Measurements from ENCODE around the gene KRT14. TPM values are rescaled to one million over a fixed set of nuclear protein-coding genes. Genes with fewer than 3 reads are reported as not detected.
"Not testable (repeated sequence)": the region's sequence is repeated elsewhere in the genome, so short reads cannot be mapped to it uniquely, and the experiment has no call there.

The KRT14 gene
- total RNA-seq, 1 donor from 2014 or later: not detected

DNA sequence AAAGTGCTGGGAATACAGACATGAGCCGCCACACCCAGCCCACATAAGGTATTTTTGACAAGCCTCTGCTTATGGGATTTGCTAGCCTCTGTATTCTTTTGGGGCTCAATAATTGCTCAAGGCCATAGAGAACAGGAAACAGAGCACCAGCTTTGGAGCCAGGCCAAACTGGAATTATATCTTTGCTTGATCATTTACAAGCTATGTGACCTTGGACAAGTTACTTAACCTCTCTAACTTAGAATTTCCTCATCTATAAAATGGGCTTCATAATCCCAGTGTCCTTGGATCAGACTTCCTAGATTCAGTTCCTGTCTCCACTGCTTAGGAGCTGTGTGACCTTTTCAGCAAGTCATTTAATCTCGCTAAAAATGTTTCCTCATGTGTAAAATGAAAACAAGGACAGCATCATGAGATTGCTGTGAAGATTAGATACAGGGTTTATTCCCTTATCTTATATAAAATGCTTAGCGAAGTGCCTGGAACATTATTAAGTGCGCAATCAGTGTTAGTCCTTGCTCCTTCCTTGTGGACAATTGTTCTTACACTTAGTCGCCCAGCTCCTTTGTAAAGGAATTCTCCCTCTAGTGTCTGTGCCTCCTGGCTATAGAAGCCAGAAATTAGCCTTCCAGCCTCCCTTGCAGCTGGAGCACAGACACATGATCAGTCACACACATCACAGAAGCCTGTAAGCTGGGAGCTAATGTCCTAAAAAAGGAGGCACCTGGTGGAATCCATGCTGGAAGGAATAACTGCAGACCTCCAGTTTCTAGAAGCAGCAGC is 31.4 kb downstream of the KRT14 start:
- ATAC-seq (no peak), DNase-seq (no peak)
- intact Hi-C loops (cut with micrococcal nuclease): no loop called here

DNA sequence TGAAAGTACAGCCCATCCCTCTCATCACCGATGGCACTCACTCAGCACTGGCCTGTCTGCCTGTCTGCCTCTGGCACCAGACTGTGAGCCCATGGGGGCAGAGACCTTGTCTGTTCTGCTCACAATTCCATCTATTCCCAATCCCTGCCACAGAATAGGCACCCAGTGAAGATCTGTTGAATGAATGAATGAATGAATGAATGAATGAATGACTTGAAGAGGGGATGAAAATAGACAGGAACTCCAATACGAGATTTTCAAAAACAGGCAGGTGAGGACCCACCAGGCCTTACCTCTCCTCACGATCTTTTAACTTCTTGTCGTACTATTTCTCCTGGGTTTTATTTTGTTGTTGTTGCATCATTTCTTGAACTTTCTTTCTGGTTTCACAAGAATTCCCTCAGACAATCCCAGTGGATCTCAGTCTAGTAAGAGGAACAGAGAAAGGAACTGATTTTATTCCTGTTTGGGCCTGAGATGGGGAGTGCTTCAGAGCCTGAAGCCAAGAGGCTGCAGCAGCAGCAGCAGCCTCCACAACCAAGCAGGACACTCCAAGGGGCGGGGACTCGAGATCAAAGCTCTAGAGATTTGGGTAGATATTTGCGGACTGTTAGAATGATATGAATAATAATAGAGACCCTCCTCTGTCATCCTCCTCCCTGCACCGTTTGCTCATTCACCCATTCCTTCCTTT is 32.6 kb downstream of the KRT14 start:
- intact Hi-C loops (cut with micrococcal nuclease): no loop called here
- no peak for DNase-seq
- ATAC-seq: no peak

- DNase-seq (no peak), ATAC-seq (no peak)
- intact Hi-C loops (cut with micrococcal nuclease): no loop called here
Observed at GRCh38 chr17:41553176-41553575, 33.5 kb downstream of the KRT14 start.

DNA sequence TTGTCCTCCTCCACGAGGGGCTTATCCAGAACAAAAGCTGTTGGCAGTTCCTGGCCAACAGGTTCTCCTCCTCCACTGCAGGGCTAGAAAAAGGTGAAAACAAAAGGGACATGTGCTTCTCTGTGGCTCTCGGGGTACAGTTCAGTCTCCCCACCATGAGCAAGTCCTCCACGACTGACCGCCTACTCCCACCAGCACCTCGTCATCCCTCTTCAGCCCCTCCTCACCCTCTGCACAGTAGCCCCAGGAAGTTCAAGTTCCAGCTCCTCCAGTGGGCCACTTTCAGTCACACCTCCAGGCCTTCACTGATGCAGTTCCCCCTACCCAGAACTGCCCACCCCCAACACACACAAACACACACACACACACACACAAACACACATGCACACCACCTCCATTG is 34.2 kb downstream of the KRT14 start:
- DNase-seq (no peak), ATAC-seq (no peak)
- intact Hi-C loops (cut with micrococcal nuclease): no loop called here

DNA sequence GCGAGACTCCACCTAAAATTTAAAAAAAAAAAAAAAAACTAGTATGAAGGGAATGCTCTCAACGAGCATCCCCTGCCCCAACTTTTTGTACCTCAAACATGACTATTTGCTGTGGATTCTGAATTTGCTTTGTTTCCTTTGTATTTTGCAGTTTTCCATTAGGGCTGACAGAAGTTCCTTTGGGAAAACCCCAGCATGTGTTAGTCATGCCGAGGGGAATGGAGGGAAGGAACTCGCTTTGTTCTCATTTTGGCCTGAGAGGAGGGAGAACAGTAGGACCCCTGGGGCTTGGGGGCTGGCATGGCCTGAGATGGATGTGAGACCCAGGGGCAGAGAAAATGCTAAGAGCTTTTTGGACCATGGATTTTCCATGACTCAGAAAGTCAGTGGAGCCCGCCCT is 35.3 kb downstream of the KRT14 start:
- intact Hi-C loops (cut with micrococcal nuclease): no loop called here
- DNase-seq (no peak), ATAC-seq (no peak)

DNA sequence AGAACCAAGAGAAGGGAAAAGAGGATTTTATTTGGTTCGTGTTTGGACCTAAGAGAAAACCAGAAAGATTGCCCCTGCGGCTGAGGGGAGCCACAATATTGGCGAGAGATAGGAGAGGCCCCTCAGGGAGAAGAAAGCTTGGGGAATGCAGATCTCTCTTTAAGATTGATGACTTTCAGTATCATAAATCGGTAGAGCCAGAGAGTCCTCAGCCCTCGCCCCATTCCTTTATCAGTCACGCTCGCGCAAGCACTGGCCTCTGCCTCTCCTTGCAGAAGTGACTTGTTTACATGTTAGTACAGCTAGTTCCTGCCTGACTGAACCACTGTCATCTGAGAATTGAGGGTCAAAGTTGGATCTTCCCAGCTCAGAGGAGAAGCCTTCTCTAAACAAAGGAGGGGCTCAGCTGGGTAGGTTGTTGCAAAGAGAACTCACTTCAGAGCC is 37.1 kb downstream of the KRT14 start:
- ATAC-seq (no peak), DNase-seq (no peak)
- intact Hi-C loops (cut with micrococcal nuclease): loop anchor here (10.0 kb wide), 1 partner anchor 95 kb away; no protein-coding TSS in a partner anchor

DNA sequence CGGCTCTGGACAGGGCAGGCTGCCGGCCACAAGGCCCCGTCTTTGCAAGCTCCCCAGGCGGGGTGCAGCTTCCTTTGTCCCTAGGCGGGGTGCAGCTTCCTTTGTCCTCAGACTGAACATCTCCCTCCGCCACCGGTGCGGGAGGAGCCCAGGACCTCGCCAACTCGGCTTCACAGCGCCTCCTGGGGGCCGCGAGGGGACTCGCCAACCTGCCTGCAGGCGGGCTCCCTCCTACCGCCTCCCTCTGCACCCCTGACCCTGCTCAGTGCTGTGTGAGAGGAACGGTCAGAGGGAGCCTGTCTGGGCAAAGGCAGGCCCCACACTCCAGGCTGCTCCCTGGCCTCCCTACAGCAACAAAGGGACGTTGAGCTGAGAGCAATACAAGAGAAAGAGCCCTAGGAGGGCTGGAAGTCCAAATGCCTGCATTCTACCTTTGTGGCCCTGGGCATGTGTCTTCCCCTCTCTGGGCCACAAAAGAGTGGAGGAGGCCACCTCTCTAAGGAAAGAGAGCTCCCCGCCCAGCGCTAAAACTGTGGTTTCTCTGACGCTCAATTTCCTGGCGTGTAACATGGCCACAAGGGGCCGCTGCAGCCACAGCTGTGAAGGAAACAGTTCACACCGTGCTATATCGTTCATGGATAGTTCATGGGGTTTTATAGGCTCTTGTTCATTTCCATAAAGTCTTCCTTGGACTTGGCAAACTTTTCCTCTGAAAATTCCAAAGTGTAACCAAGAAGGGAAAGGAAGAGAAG is 37.7 kb downstream of the KRT14 start:
- peak; percentile 89 for DNase-seq
- ATAC-seq: peak; percentile 93
- intact Hi-C loops (cut with micrococcal nuclease): loop anchor here (10.0 kb wide), 1 partner anchor 96 kb away; no protein-coding TSS in a partner anchor

- DNase-seq: peak; percentile 51
- ATAC-seq: peak; percentile 38
- intact Hi-C loops (cut with micrococcal nuclease): loop anchor here (10.0 kb wide), 1 partner anchor 97 kb away; no protein-coding TSS in a partner anchor
Observed at GRCh38 chr17:41547921-41548843, 38.5 kb downstream of the KRT14 start.

GRCh38 chr17:41547378-41547841 is 39.3 kb downstream of the KRT14 start:
- ATAC-seq (no peak), DNase-seq (no peak)
- intact Hi-C loops (cut with micrococcal nuclease): loop anchor here (10.0 kb wide), 1 partner anchor 97 kb away; no protein-coding TSS in a partner anchor

DNA sequence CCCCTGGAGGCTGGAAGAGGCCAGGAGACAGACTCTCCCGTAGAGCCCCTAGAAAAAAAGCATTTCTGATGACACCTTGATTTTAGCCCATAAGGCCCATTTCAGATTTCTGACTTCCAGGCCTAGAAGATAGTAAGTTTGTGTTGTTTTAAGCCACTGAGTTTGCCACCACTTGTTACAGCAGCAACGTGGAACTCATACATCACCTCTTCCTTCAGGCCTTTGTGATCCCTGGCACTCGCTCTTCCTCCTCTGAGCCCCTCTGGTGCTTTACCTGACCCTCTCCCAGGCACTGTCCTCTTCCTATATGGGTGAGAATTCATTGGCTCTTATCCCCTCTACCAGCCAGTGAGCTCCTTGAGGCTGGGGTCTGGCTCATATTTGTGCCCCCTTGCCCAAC is 39.9 kb downstream of the KRT14 start:
- DNase-seq: no peak
- no peak for ATAC-seq
- intact Hi-C loops (cut with micrococcal nuclease): loop anchor here (10.0 kb wide), 1 partner anchor 98 kb away; no protein-coding TSS in a partner anchor

- intact Hi-C loops (cut with micrococcal nuclease): loop anchor here (10.0 kb wide), 1 partner anchor 99 kb away; no protein-coding TSS in a partner anchor
- ATAC-seq: no peak
- no peak for DNase-seq
Observed at GRCh38 chr17:41545829-41546410, 40.8 kb downstream of the KRT14 start.

GRCh38 chr17:41544935-41545334 is 41.8 kb downstream of the KRT14 start:
- DNase-seq (no peak), ATAC-seq (no peak)
- intact Hi-C loops (cut with micrococcal nuclease): loop anchor here (10.0 kb wide), 1 partner anchor 100 kb away; no protein-coding TSS in a partner anchor

DNA sequence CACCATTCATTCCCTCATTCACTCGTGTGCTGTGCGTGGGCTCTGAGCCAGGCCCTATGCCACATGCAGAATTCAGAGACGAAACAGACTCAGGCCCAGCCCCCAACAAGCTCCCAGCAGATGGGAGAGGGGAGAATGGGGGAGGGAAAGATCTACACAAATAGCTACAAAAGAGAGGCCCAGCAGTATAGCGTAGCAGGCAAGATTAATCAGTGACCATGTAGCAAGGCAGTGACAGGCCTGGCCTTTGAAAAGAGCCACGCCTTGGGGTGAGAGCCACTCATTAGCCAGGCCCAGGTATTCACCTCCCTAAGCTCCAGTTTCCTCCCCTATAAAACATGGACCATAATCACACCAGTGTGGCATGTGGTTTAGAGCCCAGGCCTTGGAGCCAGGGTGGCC is 42.2 kb downstream of the KRT14 start:
- DNase-seq (no peak), ATAC-seq (no peak)
- intact Hi-C loops (cut with micrococcal nuclease): loop anchor here (10.0 kb wide), 1 partner anchor 100 kb away; no protein-coding TSS in a partner anchor

GRCh38 chr17:41542786-41543185 is 43.9 kb downstream of the KRT14 start:
- intact Hi-C loops (cut with micrococcal nuclease): loop anchor here (10.0 kb wide), 1 partner anchor 102 kb away; no protein-coding TSS in a partner anchor
- not testable (repeated sequence) for DNase-seq, ATAC-seq

DNA sequence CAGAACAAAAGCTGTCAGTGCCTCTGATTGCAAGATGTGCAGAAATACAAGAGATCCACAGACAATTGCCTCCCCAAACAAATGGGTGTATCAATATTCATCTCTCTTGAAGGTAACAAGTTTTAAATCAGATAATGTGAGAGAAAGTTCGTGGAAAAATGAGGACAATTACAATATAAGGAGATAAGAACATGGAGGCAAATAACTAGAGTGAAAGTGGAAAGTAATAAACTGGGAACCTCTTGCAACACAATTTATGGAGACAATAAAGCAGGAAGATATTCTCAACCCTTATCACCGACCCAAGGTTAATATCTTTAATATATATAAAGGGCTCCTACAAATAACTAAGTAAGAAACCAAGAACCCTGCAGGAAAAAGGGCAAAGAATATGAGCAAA is 44.3 kb downstream of the KRT14 start:
- DNase-seq (no peak), ATAC-seq (no peak)
- intact Hi-C loops (cut with micrococcal nuclease): loop anchor here (10.0 kb wide), 1 partner anchor 102 kb away; no protein-coding TSS in a partner anchor

DNA sequence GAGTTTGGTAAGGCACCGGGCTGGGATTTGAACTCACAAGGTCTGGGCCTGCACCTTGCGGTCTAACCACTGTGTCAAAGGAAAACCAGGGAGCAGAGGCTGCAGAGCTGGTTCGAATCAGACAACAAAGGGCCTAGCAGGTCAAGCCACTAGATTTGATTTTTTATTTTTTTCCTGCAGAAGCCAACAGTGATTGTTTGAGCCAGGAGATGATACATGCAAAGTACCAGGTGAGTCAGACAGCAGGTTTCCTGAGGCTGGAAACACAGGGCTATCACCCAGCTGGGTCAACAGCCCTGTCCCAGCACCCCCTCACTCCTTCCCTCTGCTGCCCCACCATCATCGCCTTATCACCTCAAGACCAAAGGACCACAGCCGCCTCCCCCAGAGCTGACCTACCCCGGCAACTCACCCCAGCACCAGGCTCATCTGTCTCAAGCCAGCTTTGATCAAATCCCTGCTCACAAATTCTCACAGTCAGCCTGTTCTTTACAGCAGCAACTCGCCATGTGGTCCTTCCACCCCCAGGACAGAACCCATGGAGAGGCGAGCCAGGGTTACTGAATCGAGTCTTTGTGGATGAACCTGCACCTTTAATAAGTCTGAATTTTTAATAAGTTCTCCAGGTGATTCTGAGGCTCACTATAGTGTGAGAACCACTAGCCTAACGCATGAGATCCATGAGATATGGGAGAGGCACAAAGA is 45.6 kb downstream of the KRT14 start:
- intact Hi-C loops (cut with micrococcal nuclease): loop anchor here (10.0 kb wide), 1 partner anchor 104 kb away; no protein-coding TSS in a partner anchor
- DNase-seq: no peak
- ATAC-seq: no peak

All from left ventricle myocardium superior (tissue), 1 donor.